HepG2 (cell line): Measurements from ENCODE around the gene SCARB2. TPM values are rescaled to one million over a fixed set of nuclear protein-coding genes. Genes with fewer than 3 reads are reported as not detected.

Source experiments
- CREB1 ChIP-seq, 2 experiments: fragments of 450-650 bp in 1 of 2; IDR thresholded peaks; 2 replicates each; pipeline ENCODE4 v1.6.1; 2016 to 2017; ENCODE audit warnings: control low read depth in 1 of 2, mild to moderate bottlenecking in 1 of 2, missing compliant biosample characterization in 1 of 2, missing genetic modification characterization in 1 of 2
- GATAD2A ChIP-seq: IDR thresholded peaks from 2 replicates; pipeline ENCODE4 v1.6.1; 2016
- HMG20B ChIP-seq: conservative IDR thresholded peaks from 2 replicates; pipeline ENCODE4 v1.6.1; 2016; ENCODE audit warnings: missing genetic modification reagents, missing compliant biosample characterization
- MXI1 ChIP-seq: IDR thresholded peaks from 3 replicates; pipeline ENCODE4 v1.6.1; 2012; ENCODE audit warnings: low read depth, low read length, inconsistent platforms, borderline replicate concordance
- NFIB ChIP-seq: sonication (generic); formaldehyde crosslinking; IDR thresholded peaks from 2 replicates; pipeline ENCODE4 v1.9.0; 2021; ENCODE audit warnings: missing genetic modification reagents, mild to moderate bottlenecking, borderline replicate concordance
- ZNF230 ChIP-seq: sonication (generic); formaldehyde crosslinking; IDR thresholded peaks from 2 replicates; pipeline ENCODE4 v1.4.0; 2020; ENCODE audit warnings: mild to moderate bottlenecking, missing genetic modification reagents
- ZNF251 ChIP-seq: sonication (generic); formaldehyde crosslinking; IDR thresholded peaks from 2 replicates; pipeline ENCODE4 v1.9.0; 2021; ENCODE audit warnings: mild to moderate bottlenecking, missing genetic modification reagents
- ZNF33B ChIP-seq: sonication (generic); formaldehyde crosslinking; IDR thresholded peaks from 2 replicates; pipeline ENCODE4 v1.5.1; 2020; ENCODE audit warnings: mild to moderate bottlenecking, missing genetic modification reagents
- ZNF549 ChIP-seq: sonication (generic); formaldehyde crosslinking; IDR thresholded peaks from 2 replicates; pipeline ENCODE4 v1.5.0; 2020; ENCODE audit warnings: missing genetic modification reagents
- ZNF556 ChIP-seq: sonication (generic); formaldehyde crosslinking; IDR thresholded peaks from 2 replicates; pipeline ENCODE4 v1.4.0; 2020; ENCODE audit warnings: mild to moderate bottlenecking, missing genetic modification reagents, borderline replicate concordance
- ZNF572 ChIP-seq: sonication (generic); formaldehyde crosslinking; IDR thresholded peaks from 2 replicates; pipeline ENCODE4 v1.5.1; 2020; ENCODE audit warnings: mild to moderate bottlenecking, missing genetic modification reagents
- ZNF589 ChIP-seq: sonication (generic); formaldehyde crosslinking; conservative IDR thresholded peaks from 2 replicates; pipeline ENCODE4 v1.8.0; 2022; ENCODE audit warnings: mild to moderate bottlenecking, moderate library complexity, missing genetic modification reagents
- ZNF747 ChIP-seq: sonication (generic); formaldehyde crosslinking; IDR thresholded peaks from 2 replicates; pipeline ENCODE4 v1.8.1; 2023; ENCODE audit warnings: missing genetic modification reagents, mild to moderate bottlenecking, borderline replicate concordance
- ZNF768 ChIP-seq: sonication (generic); formaldehyde crosslinking; IDR thresholded peaks from 2 replicates; pipeline ENCODE4 v1.4.0; 2020; ENCODE audit warnings: missing genetic modification reagents
- ZNF816 ChIP-seq: sonication (generic); formaldehyde crosslinking; IDR thresholded peaks from 2 replicates; pipeline ENCODE4 v1.8.0; 2022; ENCODE audit warnings: missing genetic modification reagents, mild to moderate bottlenecking, borderline replicate concordance
- ZNF879 ChIP-seq: sonication (generic); formaldehyde crosslinking; IDR thresholded peaks from 2 replicates; pipeline ENCODE4 v1.8.1; 2023; ENCODE audit warnings: missing genetic modification reagents
- ZSCAN9 ChIP-seq: IDR thresholded peaks from 2 replicates; pipeline ENCODE4 v1.6.1; 2016; ENCODE audit warnings: borderline replicate concordance
- polyA plus RNA-seq, 8 experiments: library from polyadenylated mRNA; depleted of rRNA in 3 of 8; stranded (reverse) in 7 of 8; unstranded in 1 of 8; fragments of >200 nt; fragmentation: Illumina TruSeq in 4 of 8; extraction: Trizol in 4 of 8; gene quantifications; 2 replicates each; pipeline versions ENCODE4 v1.2.1 to v1.2.3, GENCODE V29; 2011 to 2016; ENCODE audit warnings: low read depth in 4 of 8, missing spikeins in 1 of 8, mixed read lengths in 1 of 8; ENCODE audit not compliant: insufficient read depth in 1 of 8
- total RNA-seq, 5 experiments: library from RNA; depleted of rRNA; stranded (reverse); fragments of >200 nt; fragmentation: Illumina TruSeq; extraction: Trizol; gene quantifications; 2 replicates each; pipeline ENCODE4 v1.2.3, GENCODE V29; 2016; ENCODE audit warnings: low read depth in 1 of 5
- TF ChIP-seq, protein P1 (sequence below): IDR thresholded peaks from 2 replicates; pipeline ENCODE4 v1.6.1; 2016; ENCODE audit warnings: mild to moderate bottlenecking, missing biosample characterization, missing genetic modification reagents
- TF ChIP-seq, protein P2 (sequence below): sonication (generic); formaldehyde crosslinking; IDR thresholded peaks from 2 replicates; pipeline ENCODE4 v1.4.0; 2020; ENCODE audit warnings: missing genetic modification reagents
- TF ChIP-seq, protein P3 (sequence below): sonication (generic); formaldehyde crosslinking; IDR thresholded peaks from 2 replicates; pipeline ENCODE4 v1.5.1; 2020; ENCODE audit warnings: mild to moderate bottlenecking, missing genetic modification reagents, borderline replicate concordance
- TF ChIP-seq, protein P4 (sequence below): sonication (generic); formaldehyde crosslinking; IDR thresholded peaks from 2 replicates; pipeline ENCODE4 v1.8.0; 2022; ENCODE audit warnings: missing genetic modification reagents, mild to moderate bottlenecking, inconsistent platforms, borderline replicate concordance
- TF ChIP-seq, protein P5 (sequence below): sonication (generic); formaldehyde crosslinking; IDR thresholded peaks from 2 replicates; pipeline ENCODE4 v1.9.0; 2021; ENCODE audit warnings: missing genetic modification reagents, borderline replicate concordance

The SCARB2 gene
- total and polyA plus RNA-seq, 2 of the 13 experiments (the other 11 are each of a cell fraction or from before 2014, with no cell fraction given): 40.6 to 43.4 TPM

DNA sequence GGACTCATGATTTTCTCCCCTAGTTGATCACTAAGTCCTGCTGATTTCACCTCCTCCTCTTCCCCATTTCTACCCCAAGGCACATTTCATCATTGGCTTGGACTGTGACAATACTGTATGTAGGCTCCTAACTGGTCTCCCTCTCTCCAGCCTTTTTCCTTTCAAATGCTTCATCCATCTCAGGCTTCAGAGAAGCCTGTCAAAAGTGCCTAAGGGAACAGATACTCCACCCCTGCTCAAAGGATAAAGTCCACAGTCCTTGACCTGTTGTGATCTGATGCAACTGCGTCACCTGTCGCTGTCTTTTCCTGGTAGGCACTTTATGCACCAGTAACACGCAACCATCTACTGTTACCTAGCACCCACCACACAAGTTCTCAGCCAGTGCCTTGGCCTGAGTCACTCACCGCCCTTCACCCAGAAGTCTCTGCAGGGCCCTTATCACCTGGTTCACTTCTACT is 12.8 kb downstream of the SCARB2 start (continued):
- TF ChIP-seq HMG20B (CRISPR knock-in tag): no peak
- 0 out of 2 replicates have a peak, but pooled peaks have one; percentile 48 for TF ChIP-seq ZNF556 (CRISPR knock-in tag)
- no peak for TF ChIP-seq ZNF879 (CRISPR knock-in tag)
- TF ChIP-seq ZNF816 (CRISPR knock-in tag): no peak
- TF ChIP-seq ZNF768: no peak
- TF ChIP-seq, protein P1, sequence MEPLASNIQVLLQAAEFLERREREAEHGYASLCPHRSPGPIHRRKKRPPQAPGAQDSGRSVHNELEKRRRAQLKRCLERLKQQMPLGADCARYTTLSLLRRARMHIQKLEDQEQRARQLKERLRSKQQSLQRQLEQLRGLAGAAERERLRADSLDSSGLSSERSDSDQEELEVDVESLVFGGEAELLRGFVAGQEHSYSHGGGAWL (CRISPR knock-in tag): no peak
- TF ChIP-seq, protein P2, sequence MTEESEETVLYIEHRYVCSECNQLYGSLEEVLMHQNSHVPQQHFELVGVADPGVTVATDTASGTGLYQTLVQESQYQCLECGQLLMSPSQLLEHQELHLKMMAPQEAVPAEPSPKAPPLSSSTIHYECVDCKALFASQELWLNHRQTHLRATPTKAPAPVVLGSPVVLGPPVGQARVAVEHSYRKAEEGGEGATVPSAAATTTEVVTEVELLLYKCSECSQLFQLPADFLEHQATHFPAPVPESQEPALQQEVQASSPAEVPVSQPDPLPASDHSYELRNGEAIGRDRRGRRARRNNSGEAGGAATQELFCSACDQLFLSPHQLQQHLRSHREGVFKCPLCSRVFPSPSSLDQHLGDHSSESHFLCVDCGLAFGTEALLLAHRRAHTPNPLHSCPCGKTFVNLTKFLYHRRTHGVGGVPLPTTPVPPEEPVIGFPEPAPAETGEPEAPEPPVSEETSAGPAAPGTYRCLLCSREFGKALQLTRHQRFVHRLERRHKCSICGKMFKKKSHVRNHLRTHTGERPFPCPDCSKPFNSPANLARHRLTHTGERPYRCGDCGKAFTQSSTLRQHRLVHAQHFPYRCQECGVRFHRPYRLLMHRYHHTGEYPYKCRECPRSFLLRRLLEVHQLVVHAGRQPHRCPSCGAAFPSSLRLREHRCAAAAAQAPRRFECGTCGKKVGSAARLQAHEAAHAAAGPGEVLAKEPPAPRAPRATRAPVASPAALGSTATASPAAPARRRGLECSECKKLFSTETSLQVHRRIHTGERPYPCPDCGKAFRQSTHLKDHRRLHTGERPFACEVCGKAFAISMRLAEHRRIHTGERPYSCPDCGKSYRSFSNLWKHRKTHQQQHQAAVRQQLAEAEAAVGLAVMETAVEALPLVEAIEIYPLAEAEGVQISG: peak; percentile 32; the same call in 1 of the 2 replicates
- TF ChIP-seq ZNF589 (CRISPR knock-in tag): no peak
- no peak for TF ChIP-seq ZNF33B (CRISPR knock-in tag)
- peak; percentile 45; the same call in 1 of the 3 replicates for TF ChIP-seq MXI1
- TF ChIP-seq CREB1 (IDR thresholded peaks at IDR 0.05): peak; percentile 72
- peak; percentile 73 for TF ChIP-seq CREB1 (CRISPR knock-in tag; IDR thresholded peaks at IDR 0.05)
- peak; percentile 89 for TF ChIP-seq GATAD2A
- TF ChIP-seq ZSCAN9 (CRISPR knock-in tag): peak; percentile 56; the same call in 1 of the 2 replicates
- TF ChIP-seq NFIB: no peak
- TF ChIP-seq, protein P3, sequence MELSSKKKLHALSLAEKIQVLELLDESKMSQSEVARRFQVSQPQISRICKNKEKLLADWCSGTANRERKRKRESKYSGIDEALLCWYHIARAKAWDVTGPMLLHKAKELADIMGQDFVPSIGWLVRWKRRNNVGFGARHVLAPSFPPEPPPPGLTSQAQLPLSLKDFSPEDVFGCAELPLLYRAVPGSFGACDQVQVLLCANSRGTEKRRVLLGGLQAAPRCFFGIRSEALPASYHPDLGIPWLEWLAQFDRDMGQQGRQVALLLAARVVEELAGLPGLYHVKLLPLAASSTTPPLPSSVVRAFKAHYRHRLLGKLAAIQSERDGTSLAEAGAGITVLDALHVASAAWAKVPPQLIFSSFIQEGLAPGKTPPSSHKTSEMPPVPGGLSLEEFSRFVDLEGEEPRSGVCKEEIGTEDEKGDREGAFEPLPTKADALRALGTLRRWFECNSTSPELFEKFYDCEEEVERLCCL (CRISPR knock-in tag): no peak
- TF ChIP-seq, protein P4, sequence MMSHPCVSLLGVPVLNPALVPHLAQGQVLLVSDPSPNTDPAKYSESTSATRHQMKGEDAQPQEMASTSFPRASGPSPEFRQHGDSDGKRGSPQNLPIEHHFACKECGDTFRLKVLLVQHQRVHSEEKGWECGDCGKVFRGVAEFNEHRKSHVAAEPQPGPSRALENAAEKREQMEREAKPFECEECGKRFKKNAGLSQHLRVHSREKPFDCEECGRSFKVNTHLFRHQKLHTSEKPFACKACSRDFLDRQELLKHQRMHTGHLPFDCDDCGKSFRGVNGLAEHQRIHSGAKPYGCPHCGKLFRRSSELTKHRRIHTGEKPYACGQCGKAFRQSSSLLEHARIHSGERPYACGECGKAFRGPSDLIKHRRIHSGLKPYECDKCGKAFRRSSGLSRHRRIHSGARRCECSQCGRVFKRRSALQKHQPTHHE (CRISPR knock-in tag): no peak
- no peak for TF ChIP-seq ZNF549 (CRISPR knock-in tag)
- TF ChIP-seq, protein P5, sequence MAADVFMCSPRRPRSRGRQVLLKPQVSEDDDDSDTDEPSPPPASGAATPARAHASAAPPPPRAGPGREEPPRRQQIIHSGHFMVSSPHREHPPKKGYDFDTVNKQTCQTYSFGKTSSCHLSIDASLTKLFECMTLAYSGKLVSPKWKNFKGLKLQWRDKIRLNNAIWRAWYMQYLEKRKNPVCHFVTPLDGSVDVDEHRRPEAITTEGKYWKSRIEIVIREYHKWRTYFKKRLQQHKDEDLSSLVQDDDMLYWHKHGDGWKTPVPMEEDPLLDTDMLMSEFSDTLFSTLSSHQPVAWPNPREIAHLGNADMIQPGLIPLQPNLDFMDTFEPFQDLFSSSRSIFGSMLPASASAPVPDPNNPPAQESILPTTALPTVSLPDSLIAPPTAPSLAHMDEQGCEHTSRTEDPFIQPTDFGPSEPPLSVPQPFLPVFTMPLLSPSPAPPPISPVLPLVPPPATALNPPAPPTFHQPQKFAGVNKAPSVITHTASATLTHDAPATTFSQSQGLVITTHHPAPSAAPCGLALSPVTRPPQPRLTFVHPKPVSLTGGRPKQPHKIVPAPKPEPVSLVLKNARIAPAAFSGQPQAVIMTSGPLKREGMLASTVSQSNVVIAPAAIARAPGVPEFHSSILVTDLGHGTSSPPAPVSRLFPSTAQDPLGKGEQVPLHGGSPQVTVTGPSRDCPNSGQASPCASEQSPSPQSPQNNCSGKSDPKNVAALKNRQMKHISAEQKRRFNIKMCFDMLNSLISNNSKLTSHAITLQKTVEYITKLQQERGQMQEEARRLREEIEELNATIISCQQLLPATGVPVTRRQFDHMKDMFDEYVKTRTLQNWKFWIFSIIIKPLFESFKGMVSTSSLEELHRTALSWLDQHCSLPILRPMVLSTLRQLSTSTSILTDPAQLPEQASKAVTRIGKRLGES (CRISPR knock-in tag): no peak
- TF ChIP-seq ZNF572 (CRISPR knock-in tag): no peak
- 0 out of 2 replicates have a peak, but pooled peaks have one; percentile 26 for TF ChIP-seq ZNF230 (CRISPR knock-in tag)
- no peak for TF ChIP-seq ZNF747 (CRISPR knock-in tag)
- no peak for TF ChIP-seq ZNF251 (CRISPR knock-in tag)
